ENCODE data around the gene KCNJ4.

Gene KCNJ4

DNA sequence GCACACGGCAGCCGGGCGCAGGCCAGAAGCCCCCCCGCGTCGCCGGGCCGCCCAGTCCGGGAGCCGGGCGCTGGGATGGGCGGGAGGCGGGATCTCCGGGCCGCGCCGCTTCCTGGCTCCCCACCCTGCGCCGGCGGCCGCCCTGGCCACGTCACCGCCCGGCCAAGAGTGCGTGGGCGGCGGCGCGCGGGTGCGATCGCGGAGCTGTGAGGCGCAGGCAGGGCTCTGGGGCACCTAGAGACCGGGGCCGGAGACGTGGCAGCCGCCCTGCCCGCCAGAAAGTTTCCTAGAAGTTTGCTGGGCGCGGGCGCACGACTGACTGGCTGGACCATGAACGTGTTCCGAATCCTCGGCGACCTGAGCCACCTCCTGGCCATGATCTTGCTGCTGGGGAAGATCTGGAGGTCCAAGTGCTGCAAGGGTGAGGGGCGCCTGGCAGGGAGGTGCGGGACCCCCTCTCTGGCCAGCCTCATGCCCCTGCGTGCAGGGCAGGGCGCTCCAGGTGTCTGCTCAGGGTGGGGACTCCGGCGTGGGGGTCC, 13.0 kb upstream of the KCNJ4 start, which contains the start of gene KDELR3:
TSS of gene KDELR3 (plus strand) at position 193 of the 539 bp plus-strand sequence. CDS start at position 331, 138 bp downstream.
- DNase-seq (ENCODE audit: low spot score) = no peak
- no peaks in the 10 kb centered on the region for H3K36me3 ChIP-seq (replicated peaks in 1 of 2; ENCODE audit: control insufficient read depth in 2 of 2, insufficient read depth in 2 of 2, low read length in 2 of 2)
- peak within 1 kb of the TSS; percentile 93 for H2BK120ac ChIP-seq (ENCODE audit: low read depth, low read length)
- H3K27ac ChIP-seq (replicated peaks; ENCODE audit: low read length) = no peak within 1 kb of the TSS
- no peak within 1 kb of the TSS for H4K91ac ChIP-seq (ENCODE audit: low read depth, low read length, poor library complexity)
- H2AFZ ChIP-seq (ENCODE audit: low read length) = peak within 1 kb of the TSS; percentile 99
- peak within 1 kb of the TSS; percentile 98 for H3K23ac ChIP-seq (ENCODE audit: low read depth, low read length, poor library complexity)
- peaks cover 0 to 28% (median 28%) of the 10 kb centered on the region in 3 experiments for H3K27me3 ChIP-seq (ENCODE audit: control insufficient read depth in 3 of 3, insufficient read depth in 3 of 3, low read depth in 1 of 3, low read length in 3 of 3)
- no peaks in the 10 kb centered on the region for H3K79me1 ChIP-seq (ENCODE audit: low read depth, low read length)
- peak within 1 kb of the TSS; percentile 75 for H2BK12ac ChIP-seq (ENCODE audit: low read length)
- H3K4me3 ChIP-seq (ENCODE audit: low read length in 2 of 2) = peak within 1 kb of the TSS; percentile 49 to 73
- H3K4me2 ChIP-seq (ENCODE audit: insufficient read depth, low read length, poor library complexity, severe bottlenecking) = peak within 1 kb of the TSS; percentile 94
- WGBS, 2 donors (ENCODE audit: extremely low coverage in 2 of 2, insufficient read length in 2 of 2, insufficient replicate concordance in 1 of 2) = no CpG with 5 or more reads among the region's 53 CpGs
- H2BK5ac ChIP-seq (ENCODE audit: low read length) = peak within 1 kb of the TSS; percentile 73
- peak within 1 kb of the TSS; percentile 98 for H2BK15ac ChIP-seq (ENCODE audit: low read length)
- peak within 1 kb of the TSS; percentile 92 for H3K14ac ChIP-seq (ENCODE audit: low read length)
- peak within 1 kb of the TSS; percentile 97 for H4K8ac ChIP-seq (ENCODE audit: low read depth, low read length)
- H3K18ac ChIP-seq (ENCODE audit: low read length) = peak within 1 kb of the TSS; percentile 100
- peaks cover 13 to 14% of the 10 kb centered on the region in 2 donors for H3K4me1 ChIP-seq (ENCODE audit: control insufficient read depth in 2 of 2, insufficient read depth in 1 of 2, low read depth in 1 of 2, low read length in 2 of 2)
- peak within 1 kb of the TSS; percentile 94 for H3K4ac ChIP-seq (ENCODE audit: low read length)
- H2AK5ac ChIP-seq (ENCODE audit: low read depth, low read length) = peak within 1 kb of the TSS; percentile 95
- no peaks in the 10 kb centered on the region for H3K9me3 ChIP-seq (replicated peaks in 1 of 2; ENCODE audit: control insufficient read depth in 2 of 2, insufficient read depth in 1 of 2, low read depth in 1 of 2, low read length in 2 of 2)
- peak within 1 kb of the TSS; percentile 93 for H3K9ac ChIP-seq (ENCODE audit: low read depth, low read length, poor library complexity)

DNA sequence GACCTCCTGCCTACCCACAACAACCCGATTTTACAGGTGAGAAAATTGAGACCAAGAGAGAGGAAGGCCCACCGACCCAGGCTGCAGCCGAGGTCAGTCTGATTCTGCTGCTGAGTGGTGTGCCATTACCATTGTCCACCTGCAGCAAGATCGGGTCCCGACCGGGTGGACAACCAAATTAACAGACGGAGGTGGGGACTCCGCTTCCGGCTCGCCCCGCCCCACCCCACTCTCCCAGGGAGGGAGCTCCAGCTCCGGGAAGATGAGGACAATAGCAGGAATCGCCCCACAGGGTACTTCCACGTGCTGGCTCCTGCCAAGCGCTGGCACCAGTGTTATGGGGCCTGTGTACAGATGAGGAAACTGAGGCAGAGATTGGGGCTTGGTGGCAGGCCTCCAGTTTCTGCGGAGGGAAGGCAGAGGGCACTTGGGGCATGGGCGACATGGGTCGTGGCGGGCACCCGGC, 12.5 kb upstream of the KCNJ4 start:
- Histone ChIP-seq H3K4ac (ENCODE audit: low read length) (no peak overlapping the region), H3K79me1 (ENCODE audit: low read depth, low read length) (no peaks in the 10 kb centered on the region), H3K18ac (ENCODE audit: low read length) (peak overlapping the region; percentile 92), H3K9me3 (replicated peaks in 1 of 2; ENCODE audit: control insufficient read depth in 2 of 2, insufficient read depth in 1 of 2, low read depth in 1 of 2, low read length in 2 of 2) (no peaks in the 10 kb centered on the region), H3K4me2 (ENCODE audit: insufficient read depth, low read length, poor library complexity, severe bottlenecking) (peak overlapping the region; percentile 94), H3K23ac (ENCODE audit: low read depth, low read length, poor library complexity) (no peak overlapping the region), H2BK15ac (ENCODE audit: low read length) (peak overlapping the region; percentile 91), H3K9ac (ENCODE audit: low read depth, low read length, poor library complexity) (peak overlapping the region; percentile 93), H2BK120ac (ENCODE audit: low read depth, low read length) (no peak overlapping the region), H3K27ac (replicated peaks; ENCODE audit: low read length) (no peak overlapping the region), H2AK5ac (ENCODE audit: low read depth, low read length) (peak overlapping the region; percentile 61), H4K91ac (ENCODE audit: low read depth, low read length, poor library complexity) (no peak overlapping the region), H3K36me3 (replicated peaks in 1 of 2; ENCODE audit: control insufficient read depth in 2 of 2, insufficient read depth in 2 of 2, low read length in 2 of 2) (no peaks in the 10 kb centered on the region), H3K4me3 (ENCODE audit: low read length in 2 of 2) (peak overlapping the region; percentile 49 to 73), H3K27me3 (ENCODE audit: control insufficient read depth in 3 of 3, insufficient read depth in 3 of 3, low read depth in 1 of 3, low read length in 3 of 3) (peaks cover 0 to 28% (median 28%) of the 10 kb centered on the region in 3 experiments), H2AFZ (ENCODE audit: low read length) (peak overlapping the region; percentile 99), H3K4me1 (ENCODE audit: control insufficient read depth in 2 of 2, insufficient read depth in 1 of 2, low read depth in 1 of 2, low read length in 2 of 2) (peaks cover 14 to 15% of the 10 kb centered on the region in 2 donors), H2BK5ac (ENCODE audit: low read length) (peak overlapping the region; percentile 46), H3K14ac (ENCODE audit: low read length) (peak overlapping the region; percentile 63), H2BK12ac (ENCODE audit: low read length) (no peak overlapping the region), H4K8ac (ENCODE audit: low read depth, low read length) (no peak overlapping the region)
- no peak for DNase-seq (ENCODE audit: low spot score)
- WGBS, 2 donors (ENCODE audit: extremely low coverage in 2 of 2, insufficient read length in 2 of 2, insufficient replicate concordance in 1 of 2) = no CpG with 5 or more reads among the region's 20 CpGs

DNA sequence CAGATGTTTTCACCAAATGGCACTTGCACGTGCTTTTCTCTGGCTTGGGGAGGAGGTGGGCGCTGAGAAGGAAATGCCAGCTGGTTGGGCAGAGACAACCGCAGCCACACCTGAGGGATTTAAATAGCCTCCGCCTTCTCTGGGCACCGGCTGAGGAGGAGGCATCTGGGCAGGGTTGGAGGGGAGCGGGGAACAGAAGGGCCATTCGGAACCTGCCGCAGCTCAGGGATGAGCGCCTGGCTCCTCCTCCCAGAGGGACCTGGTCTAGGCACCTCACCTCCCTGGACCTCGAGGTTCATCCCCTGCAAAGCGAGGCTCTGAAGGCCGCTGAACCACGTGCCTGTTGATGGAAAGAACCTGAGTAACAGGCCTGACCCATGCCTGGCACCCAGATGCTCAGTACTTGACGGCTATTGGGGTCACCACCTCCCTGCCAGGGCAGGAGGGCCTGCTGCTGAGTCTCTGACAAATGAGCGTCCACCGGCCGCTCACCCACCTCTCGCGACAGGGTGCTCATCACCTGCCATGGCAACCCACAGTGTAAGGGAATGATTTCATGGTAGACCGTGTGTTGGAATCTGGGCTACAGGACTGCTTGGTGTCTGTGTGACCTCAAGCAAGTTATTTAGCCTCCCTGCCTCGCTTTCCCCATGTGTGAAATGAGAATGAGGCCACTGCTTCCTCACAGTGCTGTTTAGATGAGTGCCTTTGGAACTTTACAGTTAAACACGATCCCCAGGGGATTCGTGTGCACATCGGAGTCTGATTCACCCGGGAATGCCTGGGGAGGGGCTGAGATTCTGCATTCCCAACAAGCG, 10.9 kb upstream of the KCNJ4 start:
- peak overlapping the region; percentile 79 for H2AK5ac ChIP-seq (ENCODE audit: low read depth, low read length)
- H4K91ac ChIP-seq (ENCODE audit: low read depth, low read length, poor library complexity) = no peak overlapping the region
- no peak overlapping the region for H3K9ac ChIP-seq (ENCODE audit: low read depth, low read length, poor library complexity)
- no peak overlapping the region for H3K23ac ChIP-seq (ENCODE audit: low read depth, low read length, poor library complexity)
- no peak overlapping the region for H2BK5ac ChIP-seq (ENCODE audit: low read length)
- no CpG with 5 or more reads among the region's 26 CpGs for WGBS, 2 donors (ENCODE audit: extremely low coverage in 2 of 2, insufficient read length in 2 of 2, insufficient replicate concordance in 1 of 2)
- no peak overlapping the region for H2BK12ac ChIP-seq (ENCODE audit: low read length)
- H3K79me1 ChIP-seq (ENCODE audit: low read depth, low read length) = no peaks in the 10 kb centered on the region
- peaks cover 0 to 30% (median 28%) of the 10 kb centered on the region in 3 experiments for H3K27me3 ChIP-seq (ENCODE audit: control insufficient read depth in 3 of 3, insufficient read depth in 3 of 3, low read depth in 1 of 3, low read length in 3 of 3)
- no peaks in the 10 kb centered on the region for H3K9me3 ChIP-seq (replicated peaks in 1 of 2; ENCODE audit: control insufficient read depth in 2 of 2, insufficient read depth in 1 of 2, low read depth in 1 of 2, low read length in 2 of 2)
- no peak overlapping the region for H4K8ac ChIP-seq (ENCODE audit: low read depth, low read length)
- no peak overlapping the region for H3K14ac ChIP-seq (ENCODE audit: low read length)
- no peak overlapping the region for H3K27ac ChIP-seq (replicated peaks; ENCODE audit: low read length)
- H3K4me3 ChIP-seq (ENCODE audit: low read length in 2 of 2) = no peak overlapping the region
- no peak overlapping the region for H3K4me2 ChIP-seq (ENCODE audit: insufficient read depth, low read length, poor library complexity, severe bottlenecking)
- H2AFZ ChIP-seq (ENCODE audit: low read length) = no peak overlapping the region
- no peak overlapping the region for H2BK120ac ChIP-seq (ENCODE audit: low read depth, low read length)
- H3K4ac ChIP-seq (ENCODE audit: low read length) = no peak overlapping the region
- peaks cover 19 to 20% of the 10 kb centered on the region in 2 donors for H3K4me1 ChIP-seq (ENCODE audit: control insufficient read depth in 2 of 2, insufficient read depth in 1 of 2, low read depth in 1 of 2, low read length in 2 of 2)
- peak overlapping the region; percentile 15 for H3K18ac ChIP-seq (ENCODE audit: low read length)
- H3K36me3 ChIP-seq (replicated peaks in 1 of 2; ENCODE audit: control insufficient read depth in 2 of 2, insufficient read depth in 2 of 2, low read length in 2 of 2) = no peaks in the 10 kb centered on the region
- peak overlapping the region; percentile 81 for H2BK15ac ChIP-seq (ENCODE audit: low read length)
- no peak for DNase-seq (ENCODE audit: low spot score)

Data from neuronal stem cell (in vitro differentiated cells).